ENCODE results near the gene TIMELESS. TPM values are rescaled to one million over a fixed set of nuclear protein-coding genes. Genes with fewer than 3 reads are reported as not detected.

TIMELESS gene
- total and polyA plus RNA-seq, 2 experiments from 2014 or later = 28.7 to 54.8 TPM

DNA sequence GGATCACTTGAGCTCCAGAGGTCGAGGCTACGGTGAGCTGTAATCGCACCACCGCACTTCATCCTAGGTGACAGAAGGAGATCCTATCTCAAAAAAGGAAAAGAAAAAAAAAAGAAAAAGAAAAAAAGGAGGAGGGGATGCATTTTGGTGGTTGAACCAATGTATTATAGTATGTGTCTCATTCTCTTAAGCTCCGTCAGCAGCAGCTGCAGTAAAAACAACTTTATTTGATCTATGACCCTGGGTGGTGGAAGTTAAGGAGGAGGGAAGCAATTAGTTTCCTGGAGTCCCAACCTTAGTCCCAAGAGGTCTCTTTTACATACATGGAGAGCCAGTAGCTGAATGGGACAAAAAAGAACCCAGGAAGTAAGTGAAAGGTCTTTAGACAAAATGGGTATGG, 59.8 kb downstream of the TIMELESS start (continued):
- TF ChIP-seq, protein P1, sequence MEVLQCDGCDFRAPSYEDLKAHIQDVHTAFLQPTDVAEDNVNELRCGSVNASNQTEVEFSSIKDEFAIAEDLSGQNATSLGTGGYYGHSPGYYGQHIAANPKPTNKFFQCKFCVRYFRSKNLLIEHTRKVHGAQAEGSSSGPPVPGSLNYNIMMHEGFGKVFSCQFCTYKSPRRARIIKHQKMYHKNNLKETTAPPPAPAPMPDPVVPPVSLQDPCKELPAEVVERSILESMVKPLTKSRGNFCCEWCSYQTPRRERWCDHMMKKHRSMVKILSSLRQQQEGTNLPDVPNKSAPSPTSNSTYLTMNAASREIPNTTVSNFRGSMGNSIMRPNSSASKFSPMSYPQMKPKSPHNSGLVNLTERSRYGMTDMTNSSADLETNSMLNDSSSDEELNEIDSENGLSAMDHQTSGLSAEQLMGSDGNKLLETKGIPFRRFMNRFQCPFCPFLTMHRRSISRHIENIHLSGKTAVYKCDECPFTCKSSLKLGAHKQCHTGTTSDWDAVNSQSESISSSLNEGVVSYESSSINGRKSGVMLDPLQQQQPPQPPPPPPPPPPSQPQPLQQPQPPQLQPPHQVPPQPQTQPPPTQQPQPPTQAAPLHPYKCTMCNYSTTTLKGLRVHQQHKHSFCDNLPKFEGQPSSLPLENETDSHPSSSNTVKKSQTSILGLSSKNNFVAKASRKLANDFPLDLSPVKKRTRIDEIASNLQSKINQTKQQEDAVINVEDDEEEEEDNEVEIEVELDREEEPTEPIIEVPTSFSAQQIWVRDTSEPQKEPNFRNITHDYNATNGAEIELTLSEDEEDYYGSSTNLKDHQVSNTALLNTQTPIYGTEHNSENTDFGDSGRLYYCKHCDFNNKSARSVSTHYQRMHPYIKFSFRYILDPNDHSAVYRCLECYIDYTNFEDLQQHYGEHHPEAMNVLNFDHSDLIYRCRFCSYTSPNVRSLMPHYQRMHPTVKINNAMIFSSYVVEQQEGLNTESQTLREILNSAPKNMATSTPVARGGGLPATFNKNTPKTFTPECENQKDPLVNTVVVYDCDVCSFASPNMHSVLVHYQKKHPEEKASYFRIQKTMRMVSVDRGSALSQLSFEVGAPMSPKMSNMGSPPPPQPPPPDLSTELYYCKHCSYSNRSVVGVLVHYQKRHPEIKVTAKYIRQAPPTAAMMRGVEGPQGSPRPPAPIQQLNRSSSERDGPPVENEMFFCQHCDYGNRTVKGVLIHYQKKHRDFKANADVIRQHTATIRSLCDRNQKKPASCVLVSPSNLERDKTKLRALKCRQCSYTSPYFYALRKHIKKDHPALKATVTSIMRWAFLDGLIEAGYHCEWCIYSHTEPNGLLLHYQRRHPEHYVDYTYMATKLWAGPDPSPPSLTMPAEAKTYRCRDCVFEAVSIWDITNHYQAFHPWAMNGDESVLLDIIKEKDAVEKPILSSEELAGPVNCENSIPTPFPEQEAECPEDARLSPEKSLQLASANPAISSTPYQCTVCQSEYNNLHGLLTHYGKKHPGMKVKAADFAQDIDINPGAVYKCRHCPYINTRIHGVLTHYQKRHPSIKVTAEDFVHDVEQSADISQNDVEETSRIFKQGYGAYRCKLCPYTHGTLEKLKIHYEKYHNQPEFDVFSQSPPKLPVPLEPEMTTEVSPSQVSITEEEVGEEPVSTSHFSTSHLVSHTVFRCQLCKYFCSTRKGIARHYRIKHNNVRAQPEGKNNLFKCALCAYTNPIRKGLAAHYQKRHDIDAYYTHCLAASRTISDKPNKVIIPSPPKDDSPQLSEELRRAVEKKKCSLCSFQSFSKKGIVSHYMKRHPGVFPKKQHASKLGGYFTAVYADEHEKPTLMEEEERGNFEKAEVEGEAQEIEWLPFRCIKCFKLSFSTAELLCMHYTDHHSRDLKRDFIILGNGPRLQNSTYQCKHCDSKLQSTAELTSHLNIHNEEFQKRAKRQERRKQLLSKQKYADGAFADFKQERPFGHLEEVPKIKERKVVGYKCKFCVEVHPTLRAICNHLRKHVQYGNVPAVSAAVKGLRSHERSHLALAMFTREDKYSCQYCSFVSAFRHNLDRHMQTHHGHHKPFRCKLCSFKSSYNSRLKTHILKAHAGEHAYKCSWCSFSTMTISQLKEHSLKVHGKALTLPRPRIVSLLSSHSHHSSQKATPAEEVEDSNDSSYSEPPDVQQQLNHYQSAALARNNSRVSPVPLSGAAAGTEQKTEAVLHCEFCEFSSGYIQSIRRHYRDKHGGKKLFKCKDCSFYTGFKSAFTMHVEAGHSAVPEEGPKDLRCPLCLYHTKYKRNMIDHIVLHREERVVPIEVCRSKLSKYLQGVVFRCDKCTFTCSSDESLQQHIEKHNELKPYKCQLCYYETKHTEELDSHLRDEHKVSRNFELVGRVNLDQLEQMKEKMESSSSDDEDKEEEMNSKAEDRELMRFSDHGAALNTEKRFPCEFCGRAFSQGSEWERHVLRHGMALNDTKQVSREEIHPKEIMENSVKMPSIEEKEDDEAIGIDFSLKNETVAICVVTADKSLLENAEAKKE (CRISPR knock-in tag; IDR thresholded peaks at IDR 0.05) = no peak
- TF ChIP-seq CREB1 (CRISPR knock-in tag; IDR thresholded peaks at IDR 0.05; ENCODE audit: low read depth) (no peak), JUNB (IDR thresholded peaks at IDR 0.05; ENCODE audit: unreplicated experiment) (no peak)
- TF ChIP-seq, protein P2, sequence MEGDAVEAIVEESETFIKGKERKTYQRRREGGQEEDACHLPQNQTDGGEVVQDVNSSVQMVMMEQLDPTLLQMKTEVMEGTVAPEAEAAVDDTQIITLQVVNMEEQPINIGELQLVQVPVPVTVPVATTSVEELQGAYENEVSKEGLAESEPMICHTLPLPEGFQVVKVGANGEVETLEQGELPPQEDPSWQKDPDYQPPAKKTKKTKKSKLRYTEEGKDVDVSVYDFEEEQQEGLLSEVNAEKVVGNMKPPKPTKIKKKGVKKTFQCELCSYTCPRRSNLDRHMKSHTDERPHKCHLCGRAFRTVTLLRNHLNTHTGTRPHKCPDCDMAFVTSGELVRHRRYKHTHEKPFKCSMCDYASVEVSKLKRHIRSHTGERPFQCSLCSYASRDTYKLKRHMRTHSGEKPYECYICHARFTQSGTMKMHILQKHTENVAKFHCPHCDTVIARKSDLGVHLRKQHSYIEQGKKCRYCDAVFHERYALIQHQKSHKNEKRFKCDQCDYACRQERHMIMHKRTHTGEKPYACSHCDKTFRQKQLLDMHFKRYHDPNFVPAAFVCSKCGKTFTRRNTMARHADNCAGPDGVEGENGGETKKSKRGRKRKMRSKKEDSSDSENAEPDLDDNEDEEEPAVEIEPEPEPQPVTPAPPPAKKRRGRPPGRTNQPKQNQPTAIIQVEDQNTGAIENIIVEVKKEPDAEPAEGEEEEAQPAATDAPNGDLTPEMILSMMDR (conservative IDR thresholded peaks at IDR 0.05; ENCODE audit: low read depth in 2 of 2) = no peak

DNA sequence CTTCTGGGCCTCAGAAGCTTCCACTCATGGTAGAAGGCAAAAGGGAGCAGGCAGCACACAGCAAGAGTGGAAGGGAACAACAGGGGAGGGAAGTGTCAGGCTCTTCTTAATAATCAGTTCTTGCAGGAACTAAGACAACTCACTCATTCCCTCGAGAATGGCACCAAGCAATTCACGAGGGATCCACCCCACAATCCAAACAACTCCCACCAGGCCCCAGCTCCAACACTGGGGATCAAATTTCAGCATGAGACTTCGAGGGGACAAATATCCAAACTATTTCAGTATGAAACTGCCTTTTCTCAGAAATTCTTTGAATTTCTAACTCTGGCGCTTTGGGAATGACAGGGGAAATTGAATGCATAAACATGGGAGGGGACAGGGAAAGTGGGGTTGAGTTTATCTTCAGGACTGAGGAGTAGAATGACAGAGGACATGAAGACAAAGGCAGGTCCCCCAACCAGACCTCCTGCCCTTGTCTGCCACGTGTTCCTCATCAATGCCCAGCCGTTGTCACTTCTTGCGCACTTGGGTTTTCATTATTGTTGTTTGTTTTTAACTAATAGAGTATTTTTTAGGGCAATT, 62.0 kb downstream of the TIMELESS start:
- Histone ChIP-seq H3K36me3 (ENCODE audit: insufficient read depth) (no peaks in the 10 kb centered on the region), H3K79me2 (replicated peaks; ENCODE audit: insufficient read depth) (no peaks in the 10 kb centered on the region), H3K27me3 (ENCODE audit: insufficient read depth) (no peaks in the 10 kb centered on the region), H3K27ac (ENCODE audit: low read depth) (no peak overlapping the region), H3K9me2 (ENCODE audit: insufficient read depth) (peaks cover 2% of the 10 kb centered on the region; the same call in 1 of the 2 replicates), H3K4me3 (no peak overlapping the region), H4K20me1 (replicated peaks; ENCODE audit: insufficient read depth) (no peaks in the 10 kb centered on the region), H3K4me2 (0 out of 2 replicates have a peak overlapping the region, but pooled peaks have one; percentile 7), H3K4me1 (ENCODE audit: insufficient read depth) (peaks cover 4% of the 10 kb centered on the region; the same call in 1 of the 2 replicates), H2AFZ (peak overlapping the region; percentile 50; the same call in 1 of the 2 replicates), H3F3A (replicated peaks; ENCODE audit: low read depth) (no peaks in the 10 kb centered on the region)
- ATAC-seq (peak; percentile 65), DNase-seq (ENCODE audit: low spot score) (peak; percentile 63)
- H3K27me3 Mint-ChIP-seq (ENCODE audit: insufficient read depth, low read depth, poor library complexity) = peaks cover 6% of the 10 kb centered on the region
- H3K36me3 Mint-ChIP-seq (ENCODE audit: low read depth) = no peaks in the 10 kb centered on the region
- peaks cover 7% of the 10 kb centered on the region; the same call in 2 of the 3 replicates for H3K4me1 Mint-ChIP-seq
- H3K27ac Mint-ChIP-seq = no peak overlapping the region
- TF ChIP-seq ZNF331 (CRISPR knock-in tag; IDR thresholded peaks at IDR 0.05; ENCODE audit: low read depth) (no peak), NANOG (IDR thresholded peaks at IDR 0.05; ENCODE audit: borderline replicate concordance) (no peak), JUNB (IDR thresholded peaks at IDR 0.05; ENCODE audit: unreplicated experiment) (no peak), EZH2phosphoT487 (IDR thresholded peaks at IDR 0.05; ENCODE audit: unreplicated experiment) (no peak), ZNF114 (CRISPR knock-in tag; IDR thresholded peaks at IDR 0.05) (no peak), EZH2 (IDR thresholded peaks at IDR 0.05; ENCODE audit: low read depth, unreplicated experiment) (no peak), POLR2AphosphoS5 (IDR thresholded peaks at IDR 0.05; ENCODE audit: low read depth) (no peak)
- TF ChIP-seq, protein P3, sequence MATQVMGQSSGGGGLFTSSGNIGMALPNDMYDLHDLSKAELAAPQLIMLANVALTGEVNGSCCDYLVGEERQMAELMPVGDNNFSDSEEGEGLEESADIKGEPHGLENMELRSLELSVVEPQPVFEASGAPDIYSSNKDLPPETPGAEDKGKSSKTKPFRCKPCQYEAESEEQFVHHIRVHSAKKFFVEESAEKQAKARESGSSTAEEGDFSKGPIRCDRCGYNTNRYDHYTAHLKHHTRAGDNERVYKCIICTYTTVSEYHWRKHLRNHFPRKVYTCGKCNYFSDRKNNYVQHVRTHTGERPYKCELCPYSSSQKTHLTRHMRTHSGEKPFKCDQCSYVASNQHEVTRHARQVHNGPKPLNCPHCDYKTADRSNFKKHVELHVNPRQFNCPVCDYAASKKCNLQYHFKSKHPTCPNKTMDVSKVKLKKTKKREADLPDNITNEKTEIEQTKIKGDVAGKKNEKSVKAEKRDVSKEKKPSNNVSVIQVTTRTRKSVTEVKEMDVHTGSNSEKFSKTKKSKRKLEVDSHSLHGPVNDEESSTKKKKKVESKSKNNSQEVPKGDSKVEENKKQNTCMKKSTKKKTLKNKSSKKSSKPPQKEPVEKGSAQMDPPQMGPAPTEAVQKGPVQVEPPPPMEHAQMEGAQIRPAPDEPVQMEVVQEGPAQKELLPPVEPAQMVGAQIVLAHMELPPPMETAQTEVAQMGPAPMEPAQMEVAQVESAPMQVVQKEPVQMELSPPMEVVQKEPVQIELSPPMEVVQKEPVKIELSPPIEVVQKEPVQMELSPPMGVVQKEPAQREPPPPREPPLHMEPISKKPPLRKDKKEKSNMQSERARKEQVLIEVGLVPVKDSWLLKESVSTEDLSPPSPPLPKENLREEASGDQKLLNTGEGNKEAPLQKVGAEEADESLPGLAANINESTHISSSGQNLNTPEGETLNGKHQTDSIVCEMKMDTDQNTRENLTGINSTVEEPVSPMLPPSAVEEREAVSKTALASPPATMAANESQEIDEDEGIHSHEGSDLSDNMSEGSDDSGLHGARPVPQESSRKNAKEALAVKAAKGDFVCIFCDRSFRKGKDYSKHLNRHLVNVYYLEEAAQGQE (IDR thresholded peaks at IDR 0.05; ENCODE audit: unreplicated experiment) = no peak
- peaks cover 3% of the 10 kb centered on the region; the same call in 2 of the 3 replicates for H3K9me3 Mint-ChIP-seq
- H3K4me3 Mint-ChIP-seq = no peak overlapping the region

All from GM23338 (cell line).